CD14-positive monocyte (primary cell): Measurements from ENCODE around the gene SPEF2. TPM values are rescaled to one million over a fixed set of nuclear protein-coding genes. Genes with fewer than 3 reads are reported as not detected.

ENCODE experiments used
- DNase-seq, 3 donors: peaks; one replicate each; pipeline ENCODE4 v3.0.0-alpha.2; 2011 to 2022
- H2AFZ ChIP-seq: 2 replicates; pipeline ENCODE4 v1.6.0; 2012; ENCODE audit warnings: mild to moderate bottlenecking, low read depth, low read length, inconsistent platforms; ENCODE audit not compliant: insufficient read depth, poor library complexity, severe bottlenecking
- H3K27ac ChIP-seq, 2 donors: 1 replicate in 1 of 2; 2 replicates in 1 of 2; pipeline ENCODE4 v1.5.1; 2012 to 2013; ENCODE audit warnings: low read length in 2 of 2, control low read depth in 1 of 2, inconsistent platforms in 1 of 2, low read depth in 1 of 2, mild to moderate bottlenecking in 1 of 2
- H3K27me3 ChIP-seq, 2 donors: one replicate each; pipeline versions ENCODE4 v1.6.0 to v1.6.1; 2011 to 2013; ENCODE audit warnings: low read length in 2 of 2; ENCODE audit not compliant: control insufficient read depth in 2 of 2, insufficient read depth in 2 of 2
- H3K36me3 ChIP-seq, 2 donors: replicated peaks in 1 of 2; 1 replicate in 1 of 2; 2 replicates in 1 of 2; pipeline versions ENCODE4 v1.5.1 to v1.6.1; 2012 to 2013; ENCODE audit warnings: low read length in 2 of 2, control low read depth in 1 of 2, inconsistent platforms in 1 of 2, mild to moderate bottlenecking in 1 of 2; ENCODE audit not compliant: insufficient read depth in 2 of 2, control insufficient read depth in 1 of 2
- H3K4me1 ChIP-seq, 2 donors: 1 replicate in 1 of 2; 2 replicates in 1 of 2; pipeline versions ENCODE4 v1.5.1 to v1.6.1; 2012 to 2013; ENCODE audit warnings: low read length in 2 of 2, control low read depth in 1 of 2, inconsistent platforms in 1 of 2, mild to moderate bottlenecking in 1 of 2, moderate library complexity in 1 of 2; ENCODE audit not compliant: insufficient read depth in 2 of 2, control insufficient read depth in 1 of 2
- H3K4me2 ChIP-seq: replicated peaks from 2 replicates; pipeline ENCODE3; 2012; ENCODE audit warnings: low read length, moderate library complexity, mild to moderate bottlenecking; ENCODE audit not compliant: poor library complexity, severe bottlenecking; ENCODE audit errors: extremely low read depth
- H3K4me3 ChIP-seq, 3 experiments: fragments of 200-600 bp in 1 of 3; sonication (generic) in 1 of 3; replicated peaks in 1 of 3; 1 replicate in 2 of 3; 2 replicates in 1 of 3; pipeline ENCODE4 v1.5.1; 2011 to 2013; ENCODE audit warnings: low read length in 3 of 3, mild to moderate bottlenecking in 3 of 3, control low read depth in 2 of 3, low read depth in 2 of 3, inconsistent platforms in 1 of 3, moderate library complexity in 1 of 3
- H3K79me2 ChIP-seq: 2 replicates; pipeline ENCODE4 v1.6.0; 2012; ENCODE audit warnings: mild to moderate bottlenecking, control low read depth, inconsistent platforms, low read length, moderate library complexity; ENCODE audit not compliant: insufficient read depth
- H3K9ac ChIP-seq: 2 replicates; pipeline ENCODE4 v1.6.0; 2017; ENCODE audit warnings: low read length, mild to moderate bottlenecking; ENCODE audit not compliant: insufficient read depth, poor library complexity, severe bottlenecking
- H3K9me3 ChIP-seq, 2 donors: replicated peaks in 1 of 2; 1 replicate in 1 of 2; 2 replicates in 1 of 2; pipeline versions ENCODE4 v1.5.1 to v1.6.1; 2012 to 2013; ENCODE audit warnings: low read length in 2 of 2, control low read depth in 1 of 2; ENCODE audit not compliant: control insufficient read depth in 1 of 2, insufficient read depth in 1 of 2
- H4K20me1 ChIP-seq: 2 replicates; pipeline ENCODE4 v1.6.0; 2012; ENCODE audit warnings: mild to moderate bottlenecking, low read length, control low read depth, moderate library complexity; ENCODE audit not compliant: insufficient read depth
- H3K27ac Mint-ChIP-seq, 7 donors: one replicate each; pipeline ENCODE4 v1.8.0; 2020; ENCODE audit warnings: mild to moderate bottlenecking in 7 of 7, mixed read lengths in 7 of 7, moderate library complexity in 6 of 7, inconsistent platforms in 2 of 7
- H3K27me3 Mint-ChIP-seq, 3 donors: one replicate each; pipeline ENCODE4 v1.8.0; 2021 to 2022; ENCODE audit warnings: low read depth in 3 of 3, mild to moderate bottlenecking in 3 of 3, mixed read lengths in 3 of 3, moderate library complexity in 3 of 3, inconsistent platforms in 1 of 3
- H3K36me3 Mint-ChIP-seq, 2 donors: one replicate each; pipeline ENCODE4 v1.8.0; 2020; ENCODE audit warnings: mixed read lengths in 2 of 2, inconsistent platforms in 1 of 2, mild to moderate bottlenecking in 1 of 2
- H3K4me1 Mint-ChIP-seq: one replicate; pipeline ENCODE4 v1.8.0; 2020; ENCODE audit warnings: mild to moderate bottlenecking, mixed read lengths
- H3K4me3 Mint-ChIP-seq, 2 donors: one replicate each; pipeline ENCODE4 v1.8.0; 2020; ENCODE audit warnings: mild to moderate bottlenecking in 2 of 2, mixed read lengths in 2 of 2, moderate library complexity in 1 of 2
- H3K9me3 Mint-ChIP-seq, 7 donors: one replicate each; pipeline ENCODE4 v1.8.0; 2020 to 2022; ENCODE audit warnings: mixed read lengths in 7 of 7, mild to moderate bottlenecking in 6 of 7, moderate library complexity in 6 of 7, inconsistent platforms in 2 of 7
- WGBS: methylation state at CpG from one replicate; pipeline ENCODE4 v1.1.5; 2013; ENCODE audit warnings: missing lambda C conversion rate; ENCODE audit not compliant: insufficient coverage; 5-methylcytosine and 5-hydroxymethylcytosine counted together
- intact Hi-C, 2 donors: fragments of 100-400 bp; cut with micrococcal nuclease; formaldehyde crosslinking; loops; one replicate each; pipeline versions ENCODE4 v1.15.0 to v1.15.1; 2023
- polyA plus RNA-seq, 3 donors: library from polyadenylated mRNA; depleted of rRNA in 1 of 3; unstranded in 2 of 3; stranded (reverse) in 1 of 3; fragments of 300-500 nt in 2 of 3; fragments of >200 nt in 1 of 3; fragmentation: Illumina TruSeq in 2 of 3; gene quantifications; 1 replicate in 2 of 3; 2 replicates in 1 of 3; pipeline ENCODE4 v1.2.3, GENCODE V29; 2012 to 2021
- TF ChIP-seq, protein P1 (sequence below): fragments of 200-600 bp; IDR thresholded peaks from one replicate; pipeline ENCODE4 v1.8.0; 2022; ENCODE audit warnings: antibody characterized with exemption, mild to moderate bottlenecking

Gene SPEF2
- polyA plus RNA-seq, 3 donors, result 0.46 to 0.96 (median 0.48) TPM

DNA sequence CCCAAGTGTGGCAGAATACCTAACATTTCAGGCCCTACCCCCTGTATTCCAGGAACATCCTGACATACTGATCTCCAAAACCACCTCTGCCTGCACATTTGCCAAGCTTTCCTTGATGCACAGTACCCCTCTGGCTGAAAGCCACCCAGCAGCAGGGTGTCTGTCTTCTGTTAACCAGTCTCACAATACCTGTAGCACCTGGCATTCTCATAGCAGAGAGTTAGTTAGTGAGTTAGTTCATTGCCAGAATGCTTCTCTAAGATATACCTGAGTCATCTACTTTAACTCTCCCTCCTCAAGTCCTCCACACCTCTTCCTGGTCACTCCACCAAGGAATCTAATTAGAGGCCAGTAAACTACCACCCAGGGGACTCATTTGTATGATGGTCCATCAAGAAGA is 192.9 kb downstream of the SPEF2 start:
- H2AFZ ChIP-seq, result no peak overlapping the region
- Mint-ChIP-seq H3K27ac (no peak overlapping the region), H3K4me3 (no peak overlapping the region), H3K27me3 (no peaks in the 10 kb centered on the region), H3K4me1 (peaks cover 4% of the 10 kb centered on the region), H3K36me3 (peaks cover 0 to 1% of the 10 kb centered on the region in 2 donors), H3K9me3 (peaks cover 0 to 2% (median 0%) of the 10 kb centered on the region in 7 donors)
- no peaks in the 10 kb centered on the region for H3K9me3 ChIP-seq
- H4K20me1 ChIP-seq, result no peaks in the 10 kb centered on the region
- intact Hi-C loops, result no loop called here
- H3K79me2 ChIP-seq, result no peaks in the 10 kb centered on the region
- no peak for DNase-seq
- no peak overlapping the region for H3K4me2 ChIP-seq
- TF ChIP-seq, protein P1, sequence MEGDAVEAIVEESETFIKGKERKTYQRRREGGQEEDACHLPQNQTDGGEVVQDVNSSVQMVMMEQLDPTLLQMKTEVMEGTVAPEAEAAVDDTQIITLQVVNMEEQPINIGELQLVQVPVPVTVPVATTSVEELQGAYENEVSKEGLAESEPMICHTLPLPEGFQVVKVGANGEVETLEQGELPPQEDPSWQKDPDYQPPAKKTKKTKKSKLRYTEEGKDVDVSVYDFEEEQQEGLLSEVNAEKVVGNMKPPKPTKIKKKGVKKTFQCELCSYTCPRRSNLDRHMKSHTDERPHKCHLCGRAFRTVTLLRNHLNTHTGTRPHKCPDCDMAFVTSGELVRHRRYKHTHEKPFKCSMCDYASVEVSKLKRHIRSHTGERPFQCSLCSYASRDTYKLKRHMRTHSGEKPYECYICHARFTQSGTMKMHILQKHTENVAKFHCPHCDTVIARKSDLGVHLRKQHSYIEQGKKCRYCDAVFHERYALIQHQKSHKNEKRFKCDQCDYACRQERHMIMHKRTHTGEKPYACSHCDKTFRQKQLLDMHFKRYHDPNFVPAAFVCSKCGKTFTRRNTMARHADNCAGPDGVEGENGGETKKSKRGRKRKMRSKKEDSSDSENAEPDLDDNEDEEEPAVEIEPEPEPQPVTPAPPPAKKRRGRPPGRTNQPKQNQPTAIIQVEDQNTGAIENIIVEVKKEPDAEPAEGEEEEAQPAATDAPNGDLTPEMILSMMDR, result no peak
- H3K9ac ChIP-seq, result no peak overlapping the region
- H3K36me3 ChIP-seq, result no peaks in the 10 kb centered on the region
- H3K4me1 ChIP-seq, result no peaks in the 10 kb centered on the region
- no peak overlapping the region for H3K4me3 ChIP-seq
- H3K27ac ChIP-seq, result no peak overlapping the region
- no peaks in the 10 kb centered on the region for H3K27me3 ChIP-seq

DNA sequence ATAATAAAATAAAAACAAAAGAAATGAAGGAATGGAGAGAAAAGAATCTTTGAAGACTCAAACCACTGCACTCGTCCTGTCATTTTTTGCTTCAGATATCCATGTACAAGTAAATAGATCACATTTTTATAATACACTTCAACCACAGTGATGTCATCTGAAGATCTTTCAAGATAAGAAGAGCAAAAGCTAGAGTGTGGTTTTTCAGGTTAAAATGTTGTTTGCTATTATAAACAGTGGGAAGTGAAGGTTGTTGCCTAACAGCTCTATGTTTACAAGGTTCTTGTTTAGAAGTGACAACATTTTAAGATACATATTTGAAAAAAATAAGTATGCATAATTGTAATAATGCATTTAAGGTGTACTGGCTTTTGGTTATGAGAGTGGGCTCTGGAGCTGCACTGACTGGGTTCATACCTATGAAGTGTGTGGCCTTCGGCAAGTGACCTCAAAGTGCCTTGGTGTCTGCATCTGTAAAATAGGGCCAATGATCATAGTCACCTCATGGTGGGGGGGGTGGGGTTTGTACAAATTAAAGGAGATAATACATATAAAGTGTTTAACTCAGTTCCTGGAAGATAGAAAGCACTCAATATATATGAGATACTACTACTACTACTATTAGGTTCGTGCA is 193.6 kb downstream of the SPEF2 start:
- Histone ChIP-seq H3K36me3 (no peaks in the 10 kb centered on the region), H3K4me1 (no peaks in the 10 kb centered on the region), H3K4me2 (no peak overlapping the region), H3K27ac (no peak overlapping the region), H3K9me3 (no peaks in the 10 kb centered on the region), H3K9ac (no peak overlapping the region), H3K27me3 (no peaks in the 10 kb centered on the region), H4K20me1 (no peaks in the 10 kb centered on the region), H3K4me3 (no peak overlapping the region), H2AFZ (no peak overlapping the region), H3K79me2 (no peaks in the 10 kb centered on the region)
- Mint-ChIP-seq H3K4me3 (no peak overlapping the region), H3K36me3 (peaks cover 0 to 1% of the 10 kb centered on the region in 2 donors), H3K27me3 (no peaks in the 10 kb centered on the region), H3K27ac (no peak overlapping the region), H3K4me1 (peaks cover 4% of the 10 kb centered on the region), H3K9me3 (peaks cover 0 to 2% (median 0%) of the 10 kb centered on the region in 7 donors)
- DNase-seq, result no peak
- TF ChIP-seq, protein P1, result no peak
- 100% methylated on average over 1 of the region's 3 CpGs for WGBS
- intact Hi-C loops, result no loop called here
